ENCODE results near the gene CUTC.

DNA sequence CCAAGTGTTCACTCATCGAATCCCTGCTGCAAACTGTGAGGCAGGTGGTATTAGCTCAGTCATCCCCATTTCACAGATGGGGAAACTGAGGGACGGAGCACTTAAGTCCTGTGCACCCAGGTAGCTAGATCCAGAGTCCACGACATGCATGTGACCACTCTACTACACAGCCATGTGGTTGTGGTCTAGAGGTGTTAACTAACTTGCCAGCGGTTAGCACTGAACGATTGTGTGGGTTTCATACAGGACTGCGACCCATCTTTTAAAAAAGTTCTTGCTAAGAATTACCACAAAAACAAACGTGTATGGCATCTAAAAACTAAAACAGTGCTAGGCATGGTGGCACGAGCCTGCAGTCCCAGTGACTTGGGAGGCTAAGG lies 34.3 kb downstream of the CUTC start:
- TF ChIP-seq GATA3 (IDR thresholded peaks at IDR 0.05; ENCODE audit: low read depth, low read length) (no peak), GATA2 (IDR thresholded peaks at IDR 0.05; ENCODE audit: low read depth, low read length) (no peak)
